Measurements from ENCODE around the gene SENP3. TPM values are rescaled to one million over a fixed set of nuclear protein-coding genes. Genes with fewer than 3 reads are reported as not detected.
A peak's percentile ranks its signal among the peaks of the same experiment; 100 is the strongest.

The SENP3 gene
- total and polyA plus RNA-seq, 2 of the 13 experiments (the other 11 are each of a cell fraction or from before 2014, with no cell fraction given), result 55.8 to 75.4 TPM

DNA sequence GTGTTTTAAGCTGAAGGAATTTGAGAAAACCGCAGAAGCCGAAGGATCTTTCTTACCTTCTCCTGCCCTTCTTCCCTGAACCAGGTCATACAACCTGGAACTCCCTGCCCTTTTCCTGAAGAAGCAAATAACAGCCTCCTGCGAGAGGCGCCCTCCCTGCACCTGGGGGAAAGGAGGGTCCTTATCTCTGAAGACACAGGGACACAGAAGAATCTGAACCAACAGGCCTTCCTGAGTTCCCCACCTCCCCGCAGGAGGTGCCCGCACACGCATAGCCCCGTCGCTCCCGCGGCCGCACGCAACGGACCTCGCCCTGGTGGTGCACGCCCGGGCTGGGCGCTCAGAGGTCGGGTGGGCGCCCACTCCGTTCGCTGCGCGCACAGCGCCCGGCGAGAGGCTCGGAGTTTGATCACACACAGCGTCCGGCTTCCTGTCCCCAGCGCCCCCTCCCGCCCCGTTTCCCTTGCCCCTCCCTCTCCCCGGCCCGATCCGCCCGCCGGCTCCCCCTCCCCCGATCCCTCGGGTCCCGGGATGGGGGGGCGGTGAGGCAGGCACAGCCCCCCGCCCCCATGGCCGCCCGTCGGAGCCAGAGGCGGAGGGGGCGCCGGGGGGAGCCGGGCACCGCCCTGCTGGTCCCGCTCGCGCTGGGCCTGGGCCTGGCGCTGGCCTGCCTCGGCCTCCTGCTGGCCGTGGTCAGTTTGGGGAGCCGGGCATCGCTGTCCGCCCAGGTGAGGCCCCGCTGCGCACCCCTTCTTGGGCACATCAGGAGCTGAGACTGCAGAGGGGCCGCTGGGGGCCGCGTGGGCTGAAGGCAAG, 12.9 kb upstream of the SENP3 start, which contains the start of gene TNFSF12 (continued):
- TF ChIP-seq, protein P1, sequence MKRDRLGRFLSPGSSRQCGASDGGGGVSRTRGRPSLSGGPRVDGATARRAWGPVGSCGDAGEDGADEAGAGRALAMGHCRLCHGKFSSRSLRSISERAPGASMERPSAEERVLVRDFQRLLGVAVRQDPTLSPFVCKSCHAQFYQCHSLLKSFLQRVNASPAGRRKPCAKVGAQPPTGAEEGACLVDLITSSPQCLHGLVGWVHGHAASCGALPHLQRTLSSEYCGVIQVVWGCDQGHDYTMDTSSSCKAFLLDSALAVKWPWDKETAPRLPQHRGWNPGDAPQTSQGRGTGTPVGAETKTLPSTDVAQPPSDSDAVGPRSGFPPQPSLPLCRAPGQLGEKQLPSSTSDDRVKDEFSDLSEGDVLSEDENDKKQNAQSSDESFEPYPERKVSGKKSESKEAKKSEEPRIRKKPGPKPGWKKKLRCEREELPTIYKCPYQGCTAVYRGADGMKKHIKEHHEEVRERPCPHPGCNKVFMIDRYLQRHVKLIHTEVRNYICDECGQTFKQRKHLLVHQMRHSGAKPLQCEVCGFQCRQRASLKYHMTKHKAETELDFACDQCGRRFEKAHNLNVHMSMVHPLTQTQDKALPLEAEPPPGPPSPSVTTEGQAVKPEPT (CRISPR knock-in tag; IDR thresholded peaks at IDR 0.05; ENCODE audit: low read depth), result no peak
- TF ChIP-seq ZNF672 (CRISPR knock-in tag; IDR thresholded peaks at IDR 0.05) (no peak), ETV5 (CRISPR knock-in tag; IDR thresholded peaks at IDR 0.05; ENCODE audit: borderline replicate concordance) (0 out of 2 replicates have a peak, but pooled peaks have one; percentile 39), NFE2L2 (IDR thresholded peaks at IDR 0.05; ENCODE audit: low read length) (no peak), RNF2 (conservative IDR thresholded peaks at IDR 0.05; ENCODE audit: low read depth) (no peak), GATAD2A (CRISPR knock-in tag; IDR thresholded peaks at IDR 0.05) (no peak), SIN3A (IDR thresholded peaks at IDR 0.05; ENCODE audit: borderline replicate concordance, low read depth, low read length) (no peak), ZNF761 (CRISPR knock-in tag; conservative IDR thresholded peaks at IDR 0.05) (no peak)
- TF ChIP-seq, protein P2, sequence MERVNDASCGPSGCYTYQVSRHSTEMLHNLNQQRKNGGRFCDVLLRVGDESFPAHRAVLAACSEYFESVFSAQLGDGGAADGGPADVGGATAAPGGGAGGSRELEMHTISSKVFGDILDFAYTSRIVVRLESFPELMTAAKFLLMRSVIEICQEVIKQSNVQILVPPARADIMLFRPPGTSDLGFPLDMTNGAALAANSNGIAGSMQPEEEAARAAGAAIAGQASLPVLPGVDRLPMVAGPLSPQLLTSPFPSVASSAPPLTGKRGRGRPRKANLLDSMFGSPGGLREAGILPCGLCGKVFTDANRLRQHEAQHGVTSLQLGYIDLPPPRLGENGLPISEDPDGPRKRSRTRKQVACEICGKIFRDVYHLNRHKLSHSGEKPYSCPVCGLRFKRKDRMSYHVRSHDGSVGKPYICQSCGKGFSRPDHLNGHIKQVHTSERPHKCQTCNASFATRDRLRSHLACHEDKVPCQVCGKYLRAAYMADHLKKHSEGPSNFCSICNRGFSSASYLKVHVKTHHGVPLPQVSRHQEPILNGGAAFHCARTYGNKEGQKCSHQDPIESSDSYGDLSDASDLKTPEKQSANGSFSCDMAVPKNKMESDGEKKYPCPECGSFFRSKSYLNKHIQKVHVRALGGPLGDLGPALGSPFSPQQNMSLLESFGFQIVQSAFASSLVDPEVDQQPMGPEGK (CRISPR knock-in tag; IDR thresholded peaks at IDR 0.05), result peak; percentile 74
- TF ChIP-seq, protein P3, sequence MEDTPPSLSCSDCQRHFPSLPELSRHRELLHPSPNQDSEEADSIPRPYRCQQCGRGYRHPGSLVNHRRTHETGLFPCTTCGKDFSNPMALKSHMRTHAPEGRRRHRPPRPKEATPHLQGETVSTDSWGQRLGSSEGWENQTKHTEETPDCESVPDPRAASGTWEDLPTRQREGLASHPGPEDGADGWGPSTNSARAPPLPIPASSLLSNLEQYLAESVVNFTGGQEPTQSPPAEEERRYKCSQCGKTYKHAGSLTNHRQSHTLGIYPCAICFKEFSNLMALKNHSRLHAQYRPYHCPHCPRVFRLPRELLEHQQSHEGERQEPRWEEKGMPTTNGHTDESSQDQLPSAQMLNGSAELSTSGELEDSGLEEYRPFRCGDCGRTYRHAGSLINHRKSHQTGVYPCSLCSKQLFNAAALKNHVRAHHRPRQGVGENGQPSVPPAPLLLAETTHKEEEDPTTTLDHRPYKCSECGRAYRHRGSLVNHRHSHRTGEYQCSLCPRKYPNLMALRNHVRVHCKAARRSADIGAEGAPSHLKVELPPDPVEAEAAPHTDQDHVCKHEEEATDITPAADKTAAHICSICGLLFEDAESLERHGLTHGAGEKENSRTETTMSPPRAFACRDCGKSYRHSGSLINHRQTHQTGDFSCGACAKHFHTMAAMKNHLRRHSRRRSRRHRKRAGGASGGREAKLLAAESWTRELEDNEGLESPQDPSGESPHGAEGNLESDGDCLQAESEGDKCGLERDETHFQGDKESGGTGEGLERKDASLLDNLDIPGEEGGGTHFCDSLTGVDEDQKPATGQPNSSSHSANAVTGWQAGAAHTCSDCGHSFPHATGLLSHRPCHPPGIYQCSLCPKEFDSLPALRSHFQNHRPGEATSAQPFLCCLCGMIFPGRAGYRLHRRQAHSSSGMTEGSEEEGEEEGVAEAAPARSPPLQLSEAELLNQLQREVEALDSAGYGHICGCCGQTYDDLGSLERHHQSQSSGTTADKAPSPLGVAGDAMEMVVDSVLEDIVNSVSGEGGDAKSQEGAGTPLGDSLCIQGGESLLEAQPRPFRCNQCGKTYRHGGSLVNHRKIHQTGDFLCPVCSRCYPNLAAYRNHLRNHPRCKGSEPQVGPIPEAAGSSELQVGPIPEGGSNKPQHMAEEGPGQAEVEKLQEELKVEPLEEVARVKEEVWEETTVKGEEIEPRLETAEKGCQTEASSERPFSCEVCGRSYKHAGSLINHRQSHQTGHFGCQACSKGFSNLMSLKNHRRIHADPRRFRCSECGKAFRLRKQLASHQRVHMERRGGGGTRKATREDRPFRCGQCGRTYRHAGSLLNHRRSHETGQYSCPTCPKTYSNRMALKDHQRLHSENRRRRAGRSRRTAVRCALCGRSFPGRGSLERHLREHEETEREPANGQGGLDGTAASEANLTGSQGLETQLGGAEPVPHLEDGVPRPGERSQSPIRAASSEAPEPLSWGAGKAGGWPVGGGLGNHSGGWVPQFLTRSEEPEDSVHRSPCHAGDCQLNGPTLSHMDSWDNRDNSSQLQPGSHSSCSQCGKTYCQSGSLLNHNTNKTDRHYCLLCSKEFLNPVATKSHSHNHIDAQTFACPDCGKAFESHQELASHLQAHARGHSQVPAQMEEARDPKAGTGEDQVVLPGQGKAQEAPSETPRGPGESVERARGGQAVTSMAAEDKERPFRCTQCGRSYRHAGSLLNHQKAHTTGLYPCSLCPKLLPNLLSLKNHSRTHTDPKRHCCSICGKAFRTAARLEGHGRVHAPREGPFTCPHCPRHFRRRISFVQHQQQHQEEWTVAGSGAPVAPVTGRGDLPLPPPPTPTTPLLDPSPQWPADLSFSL (CRISPR knock-in tag; IDR thresholded peaks at IDR 0.05), result no peak
- TF ChIP-seq, protein P4, sequence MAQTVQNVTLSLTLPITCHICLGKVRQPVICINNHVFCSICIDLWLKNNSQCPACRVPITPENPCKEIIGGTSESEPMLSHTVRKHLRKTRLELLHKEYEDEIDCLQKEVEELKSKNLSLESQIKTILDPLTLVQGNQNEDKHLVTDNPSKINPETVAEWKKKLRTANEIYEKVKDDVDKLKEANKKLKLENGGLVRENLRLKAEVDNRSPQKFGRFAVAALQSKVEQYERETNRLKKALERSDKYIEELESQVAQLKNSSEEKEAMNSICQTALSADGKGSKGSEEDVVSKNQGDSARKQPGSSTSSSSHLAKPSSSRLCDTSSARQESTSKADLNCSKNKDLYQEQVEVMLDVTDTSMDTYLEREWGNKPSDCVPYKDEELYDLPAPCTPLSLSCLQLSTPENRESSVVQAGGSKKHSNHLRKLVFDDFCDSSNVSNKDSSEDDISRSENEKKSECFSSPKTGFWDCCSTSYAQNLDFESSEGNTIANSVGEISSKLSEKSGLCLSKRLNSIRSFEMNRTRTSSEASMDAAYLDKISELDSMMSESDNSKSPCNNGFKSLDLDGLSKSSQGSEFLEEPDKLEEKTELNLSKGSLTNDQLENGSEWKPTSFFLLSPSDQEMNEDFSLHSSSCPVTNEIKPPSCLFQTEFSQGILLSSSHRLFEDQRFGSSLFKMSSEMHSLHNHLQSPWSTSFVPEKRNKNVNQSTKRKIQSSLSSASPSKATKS (CRISPR knock-in tag; IDR thresholded peaks at IDR 0.05), result no peak
